Keratinocyte (primary cell): ENCODE results near the gene PTPRN2.

Experiments
- CTCF ChIP-seq, 3 experiments: IDR thresholded peaks in 1 of 3; conservative IDR thresholded peaks in 1 of 3; optimal IDR thresholded peaks in 1 of 3; 2 replicates in 2 of 3; 3 replicates in 1 of 3; pipeline versions ENCODE3 to v1.5.1; 2011; ENCODE audit warnings: low read length in 3 of 3, mild to moderate bottlenecking in 3 of 3, moderate library complexity in 2 of 3, control low read depth in 1 of 3, inconsistent platforms in 1 of 3; ENCODE audit not compliant: insufficient read depth in 2 of 3; ENCODE audit errors: extremely low read depth in 1 of 3
- EZH2 ChIP-seq: IDR thresholded peaks from one replicate; pipeline ENCODE4 v1.6.1; 2012; ENCODE audit warnings: inconsistent platforms, mild to moderate bottlenecking, low read length, moderate library complexity

- TF ChIP-seq CTCF (optimal IDR thresholded peaks at IDR 0.05 in 1 of 3, IDR thresholded peaks at IDR 0.05 in 1 of 3, conservative IDR thresholded peaks at IDR 0.05 in 1 of 3; ENCODE audit: extremely low read depth in 1 of 3, insufficient read depth in 2 of 3, low read length in 3 of 3) (no peak), EZH2 (no peak)
These were observed 715.2 kb downstream of the PTPRN2 start for GRCh38 chr7:157872447-157872846.
